Psoas muscle (tissue), 8 donors: Measurements from ENCODE around the gene PEX14. TPM values are rescaled to one million over a fixed set of nuclear protein-coding genes. Genes with fewer than 3 reads are reported as not detected.
A peak's percentile ranks its signal among the peaks of the same experiment; 100 is the strongest.

Source experiments
- ATAC-seq, 4 donors: fragments of 200-7000 bp; cut with Tn5 transposase; one replicate each; pipeline ENCODE4 v1.9.1; 2020; ENCODE audit warnings: moderate library complexity in 3 of 4, mild to moderate bottlenecking in 2 of 4
- DNase-seq, 2 donors: peaks; one replicate each; pipeline ENCODE4 v3.0.0-alpha.2; 2020
- H3K27ac ChIP-seq: fragments of 200-600 bp; one replicate; pipeline ENCODE4 v1.8.0; 2022
- H3K27me3 ChIP-seq, 3 donors: fragments of 200-600 bp in 1 of 3; one replicate each; pipeline versions ENCODE4 v1.6.1 to v1.8.0; 2013 to 2022; ENCODE audit warnings: low read length in 2 of 3, mild to moderate bottlenecking in 2 of 3, moderate library complexity in 1 of 3; ENCODE audit not compliant: insufficient read depth in 3 of 3
- H3K36me3 ChIP-seq, 2 donors: fragments of 200-600 bp in 1 of 2; one replicate each; pipeline versions ENCODE4 v1.6.1 to v1.8.0; 2013 to 2022; ENCODE audit warnings: low read depth in 1 of 2, mild to moderate bottlenecking in 1 of 2, moderate library complexity in 1 of 2; ENCODE audit not compliant: insufficient read depth in 1 of 2
- H3K4me1 ChIP-seq: fragments of 200-600 bp; one replicate; pipeline ENCODE4 v1.8.0; 2022
- H3K4me3 ChIP-seq: fragments of 200-600 bp; one replicate; pipeline ENCODE4 v1.8.0; 2022; ENCODE audit warnings: mild to moderate bottlenecking
- H3K9me3 ChIP-seq: fragments of 200-600 bp; one replicate; pipeline ENCODE4 v1.8.0; 2022
- CTCF ChIP-seq: fragments of 200-600 bp; IDR thresholded peaks from one replicate; pipeline ENCODE4 v1.8.0; 2022; ENCODE audit warnings: antibody characterized with exemption
- WGBS, 3 donors: extraction: QIAGEN DNeasy Blood & Tissue Kit; methylation state at CpG; one replicate each; pipeline versions ENCODE4 v1.1.6 to v1.1.7; 2013; 5-methylcytosine and 5-hydroxymethylcytosine counted together
- intact Hi-C, 2 donors: fragments of 100-400 bp; cut with DNase I; formaldehyde crosslinking; loops; one replicate each; pipeline versions ENCODE4 v1.11.0 to v1.14.2; 2022
- polyA plus RNA-seq, 3 donors: library from polyadenylated mRNA; stranded (reverse); fragments of 200-250 nt; gene quantifications; one replicate each; pipeline ENCODE4 v1.2.3, GENCODE V29; 2013
- total RNA-seq, 4 donors: library from RNA; stranded (reverse); fragmentation: NEBNext Ultra II Directional in 2 of 4; extraction: Animal tissue kit (Norgen Biotek cat#: 25700) in 2 of 4; gene quantifications; one replicate each; pipeline versions ENCODE4 v1.2.1 to v1.2.4, GENCODE V29; 2021 to 2023
- donor health status: healthy with polysubstance abuse.
- donor health status: DM: no; HTN: no; CAD: no; lungs with moderate emphysema.
- donor health status: Bipolar disorder and iron deficiency.
- donor health status: healthy.
- donor health status: DM: yes; HTN: yes; CAD: no.
- donor health status: DM: no; HTN: no; CAD: no.
- donor health status: DM: no; HTN: no; CAD: no.
- donor health status: DM: yes; HTN: yes; CAD: no.

The PEX14 gene
- total and polyA plus RNA-seq, 7 donors, result 13.7 to 23.5 (median 20.7) TPM

GRCh38 chr1:10675813-10676212 lies 201.1 kb downstream of the PEX14 start:
- peak overlapping the region; percentile 16 for H3K27ac ChIP-seq
- intact Hi-C loops, result loop anchor here in 1 of 2 donors (5.0 kb wide), 1 partner anchor 159 kb away; no protein-coding TSS in a partner anchor
- no peak for DNase-seq
- H3K36me3 ChIP-seq, result no peaks in the 10 kb centered on the region
- H3K27me3 ChIP-seq, result no peaks in the 10 kb centered on the region
- TF ChIP-seq CTCF, result no peak
- WGBS, 3 donors, result 80 to 94% (median 93%) methylated on average over 4 to 5 of the region's 5 CpGs
- no peak overlapping the region for H3K4me3 ChIP-seq
- peaks cover 48% of the 10 kb centered on the region for H3K4me1 ChIP-seq
- no peak for ATAC-seq
- no peaks in the 10 kb centered on the region for H3K9me3 ChIP-seq

- no peaks in the 10 kb centered on the region for H3K9me3 ChIP-seq
- peak overlapping the region; percentile 63 for H3K27ac ChIP-seq
- no peak overlapping the region for H3K4me3 ChIP-seq
- no peak for TF ChIP-seq CTCF
- intact Hi-C loops, result loop anchor here in 1 of 2 donors (5.0 kb wide), 1 partner anchor 160 kb away; no protein-coding TSS in a partner anchor
- no peaks in the 10 kb centered on the region for H3K27me3 ChIP-seq
- 68 to 74% (median 73%) methylated on average over 13 of the region's 13 CpGs for WGBS, 3 donors
- peak in 2 of 4 donors; percentile 0 to 3 for ATAC-seq
- H3K36me3 ChIP-seq, result no peaks in the 10 kb centered on the region
- peaks cover 60% of the 10 kb centered on the region for H3K4me1 ChIP-seq
- no peak for DNase-seq
These were observed 202.2 kb downstream of the PEX14 start for GRCh38 chr1:10676963-10677362.

GRCh38 chr1:10677491-10678391 lies 203.0 kb downstream of the PEX14 start:
- DNase-seq, result no peak
- whole genome bisulfite sequencing, 3 donors, result 49 to 66% (median 50%) methylated on average over 27 of the region's 27 CpGs
- H3K4me3 ChIP-seq, result no peak overlapping the region
- H3K27ac ChIP-seq, result peak overlapping the region; percentile 63
- H3K9me3 ChIP-seq, result no peaks in the 10 kb centered on the region
- H3K27me3 ChIP-seq, result no peaks in the 10 kb centered on the region
- no peak for TF ChIP-seq CTCF
- intact Hi-C loops, result loop anchor here in 1 of 2 donors (5.0 kb wide), 1 partner anchor 160 kb away; no protein-coding TSS in a partner anchor
- no peaks in the 10 kb centered on the region for H3K36me3 ChIP-seq
- peaks cover 63% of the 10 kb centered on the region for H3K4me1 ChIP-seq
- ATAC-seq, result peak in 3 of 4 donors; percentile 13 to 37 (median 33)

GRCh38 chr1:10678402-10678801 lies 203.7 kb downstream of the PEX14 start:
- intact Hi-C loops, result loop anchor here in 1 of 2 donors (5.0 kb wide), 1 partner anchor 161 kb away; no protein-coding TSS in a partner anchor
- Histone ChIP-seq H3K9me3 (no peaks in the 10 kb centered on the region), H3K27me3 (no peaks in the 10 kb centered on the region), H3K27ac (peak overlapping the region; percentile 63), H3K36me3 (no peaks in the 10 kb centered on the region), H3K4me1 (peaks cover 69% of the 10 kb centered on the region), H3K4me3 (no peak overlapping the region)
- no peak for TF ChIP-seq CTCF
- WGBS, 3 donors, result 87 to 92% (median 89%) methylated on average over 23 of the region's 23 CpGs
- DNase-seq (no peak), ATAC-seq (no peak)
